HCT116 (cell line): ENCODE results near the gene PHF21B.
"Not testable (repeated sequence)": the region's sequence is repeated elsewhere in the genome, so short reads cannot be mapped to it uniquely, and the experiment has no call there.

Experiments
- EZH2 ChIP-seq: fragments of 200-600 bp; sonication (generic); IDR thresholded peaks from 2 replicates; pipeline ENCODE4 v1.6.1; 2017; ENCODE audit warnings: antibody characterized with exemption, mixed run types
- EZH2phosphoT487 ChIP-seq: fragments of 200-600 bp; IDR thresholded peaks from 2 replicates; pipeline ENCODE4 v1.6.1; 2018; ENCODE audit warnings: antibody characterized with exemption, borderline replicate concordance
- POLR2A ChIP-seq: IDR thresholded peaks from 2 replicates; pipeline ENCODE4 v1.7.0; 2011; ENCODE audit warnings: borderline replicate concordance; ENCODE audit not compliant: insufficient read depth, insufficient read length; ENCODE audit errors: extremely low read depth
- POLR2AphosphoS5 ChIP-seq: IDR thresholded peaks from 2 replicates; pipeline ENCODE4 v1.6.1; 2011; ENCODE audit warnings: mild to moderate bottlenecking, low read depth, low read length, moderate library complexity
- RAD21 ChIP-seq: IDR thresholded peaks from 2 replicates; pipeline ENCODE4 v1.6.1; 2012; ENCODE audit warnings: low read depth, mild to moderate bottlenecking
- SIN3A ChIP-seq: IDR thresholded peaks from 2 replicates; pipeline ENCODE4 v1.6.1; 2012; ENCODE audit warnings: low read depth
- SRF ChIP-seq: IDR thresholded peaks from 2 replicates; pipeline ENCODE4 v1.6.1; 2012; ENCODE audit warnings: low read depth
- ZNF274 ChIP-seq: fragments of 200-500 bp; sonication (Bioruptor generic); IDR thresholded peaks from 2 replicates; pipeline ENCODE4 v1.6.1; 2014; ENCODE audit warnings: mild to moderate bottlenecking, low read depth, low read length, inconsistent platforms
- TF ChIP-seq, protein P1 (sequence below): IDR thresholded peaks from 2 replicates; pipeline ENCODE4 v1.6.1; 2012; ENCODE audit warnings: low read depth
- TF ChIP-seq, protein P2 (sequence below), 3 experiments: fragments of 200-600 bp in 1 of 3; sonication (generic) in 1 of 3; IDR thresholded peaks in 2 of 3; conservative IDR thresholded peaks in 1 of 3; 2 replicates each; pipeline ENCODE4 v1.5.1; 2012 to 2017; ENCODE audit warnings: low read depth in 2 of 3, low read length in 2 of 3, antibody characterized with exemption in 1 of 3, borderline replicate concordance in 1 of 3, control low read depth in 1 of 3, mild to moderate bottlenecking in 1 of 3, mixed read lengths in 1 of 3, mixed run types in 1 of 3, moderate library complexity in 1 of 3; ENCODE audit not compliant: insufficient read depth in 1 of 3
- TF ChIP-seq, protein P3 (sequence below): IDR thresholded peaks from 2 replicates; pipeline ENCODE4 v1.6.1; 2011; ENCODE audit warnings: mild to moderate bottlenecking, low read length, moderate library complexity; ENCODE audit not compliant: insufficient replicate concordance; ENCODE audit errors: extremely low read depth

DNA sequence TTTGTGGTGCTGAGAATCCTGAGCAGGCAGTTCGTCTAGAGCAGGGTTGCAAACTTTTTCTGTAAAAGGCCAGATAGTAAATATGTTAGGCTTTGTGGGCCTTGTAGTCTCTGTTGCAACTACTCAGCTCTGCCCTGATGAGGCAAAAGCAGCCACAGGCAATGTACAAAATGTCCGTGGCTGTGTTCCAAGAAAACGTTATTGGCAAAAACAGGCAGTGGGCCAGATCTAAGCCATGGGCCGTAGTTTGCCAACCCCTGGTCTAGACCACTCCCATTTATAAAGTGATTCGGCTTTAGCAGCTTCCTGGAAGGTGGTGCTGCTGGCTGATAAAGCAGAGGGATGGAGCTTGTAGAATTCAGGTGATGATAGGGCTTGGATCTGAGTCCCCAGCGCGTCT is 151.0 kb downstream of the PHF21B start:
- TF ChIP-seq, protein P1, sequence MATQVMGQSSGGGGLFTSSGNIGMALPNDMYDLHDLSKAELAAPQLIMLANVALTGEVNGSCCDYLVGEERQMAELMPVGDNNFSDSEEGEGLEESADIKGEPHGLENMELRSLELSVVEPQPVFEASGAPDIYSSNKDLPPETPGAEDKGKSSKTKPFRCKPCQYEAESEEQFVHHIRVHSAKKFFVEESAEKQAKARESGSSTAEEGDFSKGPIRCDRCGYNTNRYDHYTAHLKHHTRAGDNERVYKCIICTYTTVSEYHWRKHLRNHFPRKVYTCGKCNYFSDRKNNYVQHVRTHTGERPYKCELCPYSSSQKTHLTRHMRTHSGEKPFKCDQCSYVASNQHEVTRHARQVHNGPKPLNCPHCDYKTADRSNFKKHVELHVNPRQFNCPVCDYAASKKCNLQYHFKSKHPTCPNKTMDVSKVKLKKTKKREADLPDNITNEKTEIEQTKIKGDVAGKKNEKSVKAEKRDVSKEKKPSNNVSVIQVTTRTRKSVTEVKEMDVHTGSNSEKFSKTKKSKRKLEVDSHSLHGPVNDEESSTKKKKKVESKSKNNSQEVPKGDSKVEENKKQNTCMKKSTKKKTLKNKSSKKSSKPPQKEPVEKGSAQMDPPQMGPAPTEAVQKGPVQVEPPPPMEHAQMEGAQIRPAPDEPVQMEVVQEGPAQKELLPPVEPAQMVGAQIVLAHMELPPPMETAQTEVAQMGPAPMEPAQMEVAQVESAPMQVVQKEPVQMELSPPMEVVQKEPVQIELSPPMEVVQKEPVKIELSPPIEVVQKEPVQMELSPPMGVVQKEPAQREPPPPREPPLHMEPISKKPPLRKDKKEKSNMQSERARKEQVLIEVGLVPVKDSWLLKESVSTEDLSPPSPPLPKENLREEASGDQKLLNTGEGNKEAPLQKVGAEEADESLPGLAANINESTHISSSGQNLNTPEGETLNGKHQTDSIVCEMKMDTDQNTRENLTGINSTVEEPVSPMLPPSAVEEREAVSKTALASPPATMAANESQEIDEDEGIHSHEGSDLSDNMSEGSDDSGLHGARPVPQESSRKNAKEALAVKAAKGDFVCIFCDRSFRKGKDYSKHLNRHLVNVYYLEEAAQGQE: not testable (repeated sequence)
- TF ChIP-seq SIN3A, POLR2AphosphoS5, POLR2A, EZH2, EZH2phosphoT487, SRF, RAD21, ZNF274: not testable (repeated sequence)
- TF ChIP-seq, protein P2, sequence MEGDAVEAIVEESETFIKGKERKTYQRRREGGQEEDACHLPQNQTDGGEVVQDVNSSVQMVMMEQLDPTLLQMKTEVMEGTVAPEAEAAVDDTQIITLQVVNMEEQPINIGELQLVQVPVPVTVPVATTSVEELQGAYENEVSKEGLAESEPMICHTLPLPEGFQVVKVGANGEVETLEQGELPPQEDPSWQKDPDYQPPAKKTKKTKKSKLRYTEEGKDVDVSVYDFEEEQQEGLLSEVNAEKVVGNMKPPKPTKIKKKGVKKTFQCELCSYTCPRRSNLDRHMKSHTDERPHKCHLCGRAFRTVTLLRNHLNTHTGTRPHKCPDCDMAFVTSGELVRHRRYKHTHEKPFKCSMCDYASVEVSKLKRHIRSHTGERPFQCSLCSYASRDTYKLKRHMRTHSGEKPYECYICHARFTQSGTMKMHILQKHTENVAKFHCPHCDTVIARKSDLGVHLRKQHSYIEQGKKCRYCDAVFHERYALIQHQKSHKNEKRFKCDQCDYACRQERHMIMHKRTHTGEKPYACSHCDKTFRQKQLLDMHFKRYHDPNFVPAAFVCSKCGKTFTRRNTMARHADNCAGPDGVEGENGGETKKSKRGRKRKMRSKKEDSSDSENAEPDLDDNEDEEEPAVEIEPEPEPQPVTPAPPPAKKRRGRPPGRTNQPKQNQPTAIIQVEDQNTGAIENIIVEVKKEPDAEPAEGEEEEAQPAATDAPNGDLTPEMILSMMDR (IDR thresholded peaks at IDR 0.05 in 2 of 3, conservative IDR thresholded peaks at IDR 0.05 in 1 of 3; ENCODE audit: borderline replicate concordance in 1 of 3, insufficient read depth in 1 of 3, low read depth in 2 of 3, low read length in 2 of 3): not testable (repeated sequence)
- TF ChIP-seq, protein P3, sequence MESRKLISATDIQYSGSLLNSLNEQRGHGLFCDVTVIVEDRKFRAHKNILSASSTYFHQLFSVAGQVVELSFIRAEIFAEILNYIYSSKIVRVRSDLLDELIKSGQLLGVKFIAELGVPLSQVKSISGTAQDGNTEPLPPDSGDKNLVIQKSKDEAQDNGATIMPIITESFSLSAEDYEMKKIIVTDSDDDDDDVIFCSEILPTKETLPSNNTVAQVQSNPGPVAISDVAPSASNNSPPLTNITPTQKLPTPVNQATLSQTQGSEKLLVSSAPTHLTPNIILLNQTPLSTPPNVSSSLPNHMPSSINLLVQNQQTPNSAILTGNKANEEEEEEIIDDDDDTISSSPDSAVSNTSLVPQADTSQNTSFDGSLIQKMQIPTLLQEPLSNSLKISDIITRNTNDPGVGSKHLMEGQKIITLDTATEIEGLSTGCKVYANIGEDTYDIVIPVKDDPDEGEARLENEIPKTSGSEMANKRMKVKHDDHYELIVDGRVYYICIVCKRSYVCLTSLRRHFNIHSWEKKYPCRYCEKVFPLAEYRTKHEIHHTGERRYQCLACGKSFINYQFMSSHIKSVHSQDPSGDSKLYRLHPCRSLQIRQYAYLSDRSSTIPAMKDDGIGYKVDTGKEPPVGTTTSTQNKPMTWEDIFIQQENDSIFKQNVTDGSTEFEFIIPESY: not testable (repeated sequence)
